COLO829 (cell line): ENCODE data around the gene SACS.

Experiments
- DNase-seq: peaks from one replicate; pipeline ENCODE4 v3.0.0; 2012; ENCODE audit warnings: low spot score

Gene SACS

DNA sequence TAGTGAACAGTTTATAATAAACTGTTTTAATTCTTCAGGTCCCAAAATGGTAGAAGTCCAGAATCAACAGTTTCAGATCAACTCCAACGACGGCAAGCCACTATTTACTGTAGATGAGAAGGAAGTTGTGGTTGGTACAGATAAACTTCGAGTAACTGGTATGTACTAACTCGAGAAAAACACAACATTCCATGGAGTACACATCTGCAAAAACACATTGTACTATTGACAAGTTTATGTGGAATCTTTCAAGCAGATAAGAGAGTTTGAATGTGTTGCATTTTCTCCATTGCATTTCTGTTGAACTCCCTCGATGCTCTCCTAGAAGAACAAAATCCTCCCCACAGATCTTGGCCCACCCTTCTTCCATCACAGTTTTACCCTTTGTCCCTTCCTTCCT is 154.2 kb downstream of the SACS start:
- no peak for DNase-seq
